A673 (cell line): ENCODE results near the gene A3GALT2.

Experiments
- CTCF ChIP-seq: fragments of 300-800, 200-600 bp; sonication (generic); conservative IDR thresholded peaks from 2 replicates; pipeline ENCODE4 v1.5.1; 2017; ENCODE audit warnings: low read depth, mild to moderate bottlenecking, antibody characterized with exemption, low read length, moderate library complexity, mixed read lengths
- EZH2 ChIP-seq: fragments of 200-600 bp; sonication (generic); IDR thresholded peaks from 2 replicates; pipeline ENCODE4 v1.6.1; 2017; ENCODE audit warnings: borderline replicate concordance, low read depth, mild to moderate bottlenecking, mixed read lengths, antibody characterized with exemption, low read length; ENCODE audit not compliant: poor library complexity, severe bottlenecking

DNA sequence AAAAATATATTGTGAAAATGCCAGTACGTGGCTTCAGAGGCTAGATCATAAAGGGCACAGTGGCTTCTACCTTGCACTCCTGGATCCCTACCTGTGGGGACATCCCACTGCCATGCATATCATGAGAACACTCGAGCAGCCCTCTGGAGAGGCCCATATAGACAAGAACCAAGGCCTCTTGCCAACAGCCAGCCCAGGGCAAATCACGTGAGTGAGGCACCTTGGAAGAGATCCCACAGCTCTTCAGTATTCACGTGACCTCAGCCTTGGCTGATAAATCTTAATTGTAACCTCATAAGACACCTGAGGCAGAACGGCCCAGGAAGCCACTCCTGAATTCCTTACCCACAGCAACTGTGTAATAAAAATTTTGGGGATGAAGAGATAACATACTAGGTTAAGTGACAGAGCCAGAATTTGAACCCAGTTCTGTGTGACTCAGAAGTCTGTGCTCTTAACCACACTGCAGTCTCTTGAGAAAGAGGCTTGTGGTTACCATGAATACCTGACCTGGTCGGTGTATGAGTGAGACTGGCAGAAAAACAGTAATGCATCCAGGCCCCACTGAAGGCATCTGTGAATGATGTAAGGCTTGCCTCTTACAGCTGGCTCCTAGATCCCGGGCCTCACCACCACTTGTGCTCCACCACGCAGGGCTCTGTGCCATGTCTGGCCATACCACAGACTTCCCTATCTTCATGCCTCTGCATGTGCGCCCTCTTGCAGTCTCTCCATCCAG lies 6.9 kb upstream of the A3GALT2 start:
- TF ChIP-seq CTCF = no peak
- no peak for TF ChIP-seq EZH2
